B cell (primary cell): ENCODE results near the gene ACAD10. TPM values are rescaled to one million over a fixed set of nuclear protein-coding genes. Genes with fewer than 3 reads are reported as not detected.

ENCODE experiments used
- ATAC-seq: fragments of 200-7000 bp; cut with Tn5 transposase; one replicate; pipeline ENCODE4 v1.10.0; 2021; ENCODE audit warnings: low read depth, mild to moderate bottlenecking, moderate number of reproducible peaks, moderate library complexity
- CTCF ChIA-PET: fragments of 350-600 bp; sonication (Branson Sonifier 250); formaldehyde crosslinking; loops from one replicate; lab custom pipeline; 2021; ENCODE audit warnings: antibody characterized with exemption, inconsistent platforms; lab: Charles Lee
- POLR2A ChIA-PET: fragments of 350-600 bp; sonication (Branson Sonifier 250); formaldehyde crosslinking; loops from one replicate; lab custom pipeline; 2021; ENCODE audit warnings: antibody characterized with exemption; lab: Charles Lee
- DNase-seq: peaks from one replicate; pipeline ENCODE4 v3.0.0; 2013
- H2AFZ ChIP-seq: 2 replicates; pipeline ENCODE4 v1.6.1; 2012; ENCODE audit warnings: mild to moderate bottlenecking, low read depth, low read length; ENCODE audit not compliant: insufficient read depth, poor library complexity, severe bottlenecking
- H3K27ac ChIP-seq, 2 donors: 1 replicate in 1 of 2; 2 replicates in 1 of 2; pipeline ENCODE4 v1.5.1; 2012 to 2013; ENCODE audit warnings: low read length in 2 of 2, mild to moderate bottlenecking in 2 of 2, moderate library complexity in 1 of 2
- H3K27me3 ChIP-seq, 4 experiments: fragments of 200-600 bp in 1 of 4; sonication (generic) in 1 of 4; replicated peaks in 1 of 4; 1 replicate in 2 of 4; 2 replicates in 2 of 4; pipeline versions ENCODE4 v1.6.1 to v1.7.0; 2013 to 2016; ENCODE audit warnings: low read length in 3 of 4, mild to moderate bottlenecking in 2 of 4, mixed read lengths in 1 of 4, moderate library complexity in 1 of 4; ENCODE audit not compliant: insufficient read depth in 4 of 4, control insufficient read depth in 3 of 4; ENCODE audit errors: control extremely low read depth in 1 of 4
- H3K36me3 ChIP-seq, 2 experiments: replicated peaks in 1 of 2; 1 replicate in 1 of 2; 2 replicates in 1 of 2; pipeline versions ENCODE4 v1.6.1 to v1.7.1; 2013; ENCODE audit warnings: low read length in 1 of 2; ENCODE audit not compliant: insufficient read depth in 2 of 2, control insufficient read depth in 1 of 2; ENCODE audit errors: control extremely low read depth in 1 of 2, extremely low read depth in 1 of 2
- H3K4me1 ChIP-seq, 2 donors: fragments of 200-600 bp in 1 of 2; sonication (generic) in 1 of 2; 1 replicate in 1 of 2; 2 replicates in 1 of 2; pipeline versions ENCODE4 v1.5.1 to v1.6.1; 2013 to 2017; ENCODE audit warnings: low read length in 2 of 2; ENCODE audit not compliant: control insufficient read depth in 2 of 2, insufficient read depth in 2 of 2
- H3K4me2 ChIP-seq: replicated peaks from 2 replicates; pipeline ENCODE3; 2012; ENCODE audit warnings: mild to moderate bottlenecking, low read depth, low read length; ENCODE audit not compliant: poor library complexity, severe bottlenecking
- H3K4me3 ChIP-seq, 5 experiments: fragments of 200-600 bp in 1 of 5; sonication (generic) in 1 of 5; 1 replicate in 3 of 5; 2 replicates in 2 of 5; pipeline versions ENCODE4 v1.5.1 to v1.7.0; 2011 to 2016; ENCODE audit warnings: low read length in 4 of 5, mild to moderate bottlenecking in 4 of 5, low read depth in 2 of 5, control low read depth in 1 of 5, moderate library complexity in 1 of 5; ENCODE audit not compliant: insufficient read depth in 1 of 5; ENCODE audit errors: control extremely low read depth in 1 of 5, extremely low read depth in 1 of 5
- H3K79me2 ChIP-seq: fragments of 200-600 bp; sonication (generic); one replicate; pipeline ENCODE4 v1.6.0; 2016; ENCODE audit warnings: low read length; ENCODE audit not compliant: control insufficient read depth, insufficient read depth
- H3K9ac ChIP-seq: fragments of 200-600 bp; sonication (generic); 2 replicates; pipeline ENCODE4 v1.6.1; 2017; ENCODE audit warnings: mild to moderate bottlenecking, low read length, moderate library complexity
- H3K9me3 ChIP-seq, 3 donors: one replicate each; pipeline versions ENCODE4 v1.6.1 to v1.7.1; 2013; ENCODE audit warnings: low read length in 2 of 3; ENCODE audit not compliant: control insufficient read depth in 2 of 3, insufficient read depth in 1 of 3; ENCODE audit errors: control extremely low read depth in 1 of 3
- H4K20me1 ChIP-seq: 2 replicates; pipeline ENCODE4 v1.6.0; 2012; ENCODE audit warnings: mild to moderate bottlenecking, low read length; ENCODE audit not compliant: insufficient read depth, control insufficient read depth, poor library complexity, severe bottlenecking
- H3K27ac Mint-ChIP-seq: one replicate; pipeline ENCODE4 v1.8.0; 2021; ENCODE audit warnings: mixed read lengths
- H3K27me3 Mint-ChIP-seq: one replicate; pipeline ENCODE4 v1.8.0; 2021; ENCODE audit warnings: mixed read lengths
- H3K4me1 Mint-ChIP-seq: one replicate; pipeline ENCODE4 v1.8.0; 2021; ENCODE audit warnings: mixed read lengths
- H3K4me3 Mint-ChIP-seq: one replicate; pipeline ENCODE4 v1.8.0; 2021; ENCODE audit warnings: mixed read lengths
- H3K9me3 Mint-ChIP-seq: one replicate; pipeline ENCODE4 v1.8.0; 2022; ENCODE audit warnings: mixed read lengths; ENCODE audit not compliant: insufficient read depth
- EZH2 ChIP-seq: IDR thresholded peaks from 2 replicates; pipeline ENCODE4 v1.6.1; 2012; ENCODE audit warnings: borderline replicate concordance, low read depth, mild to moderate bottlenecking, moderate library complexity, low read length; ENCODE audit not compliant: insufficient read depth, poor library complexity, severe bottlenecking
- WGBS: methylation state at CpG from one replicate; pipeline ENCODE4 v1.1.5; 2013; ENCODE audit warnings: missing lambda C conversion rate; ENCODE audit not compliant: insufficient coverage; 5-methylcytosine and 5-hydroxymethylcytosine counted together
- intact Hi-C: fragments of 100-400 bp; cut with micrococcal nuclease; formaldehyde crosslinking; loops from one replicate; pipeline ENCODE4 v1.10.0; 2022
- polyA plus RNA-seq: library from polyadenylated mRNA; depleted of rRNA; stranded (reverse); fragments of >200 nt; gene quantifications from 2 replicates; pipeline ENCODE4 v1.2.3, GENCODE V29; 2012
- total RNA-seq, 2 donors: library from RNA; stranded (reverse); fragments of 120-200 nt in 1 of 2; gene quantifications; 1 replicate in 1 of 2; 2 replicates in 1 of 2; pipeline versions ENCODE4 v1.2.3 to v1.2.4, GENCODE V29; 2013 to 2022
- TF ChIP-seq, protein P1 (sequence below): fragments of 200-600 bp; IDR thresholded peaks from one replicate; pipeline ENCODE4 v1.8.0; 2022; ENCODE audit warnings: antibody characterized with exemption, mild to moderate bottlenecking

ACAD10 gene
- total and polyA plus RNA-seq, 2 donors (not counting 1 experiment from before 2014, with no cell fraction given) = 38.1 to 48.6 TPM

DNA sequence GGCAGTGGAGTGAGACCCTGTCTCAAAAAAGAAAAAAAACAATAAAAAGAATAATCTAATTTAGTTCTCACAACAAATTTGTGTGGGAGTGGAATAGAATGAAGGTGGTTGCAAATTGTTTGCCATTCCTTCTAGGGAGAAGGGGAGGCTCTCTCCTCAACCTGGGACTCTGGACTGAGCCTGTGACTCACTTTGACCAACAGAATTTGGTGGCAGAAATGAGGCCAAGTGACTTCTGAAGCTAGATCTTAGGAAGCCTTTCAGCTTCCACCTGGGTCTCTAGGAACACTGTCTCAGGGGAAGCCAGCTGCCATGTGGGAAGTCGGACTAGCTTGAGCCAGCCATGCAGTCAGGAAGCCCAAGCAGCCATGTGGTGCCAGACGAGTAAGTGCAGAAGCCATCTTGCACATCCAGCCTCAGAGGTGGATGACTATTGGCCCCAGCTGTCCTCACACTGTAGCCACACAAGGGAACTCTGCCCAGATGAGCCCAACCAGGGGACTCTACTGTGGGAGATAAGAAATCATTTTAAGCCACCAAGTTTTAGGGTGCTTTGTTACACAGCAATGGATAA lies 95.3 kb downstream of the ACAD10 start:
- no peak for DNase-seq
- TF ChIP-seq, protein P1, sequence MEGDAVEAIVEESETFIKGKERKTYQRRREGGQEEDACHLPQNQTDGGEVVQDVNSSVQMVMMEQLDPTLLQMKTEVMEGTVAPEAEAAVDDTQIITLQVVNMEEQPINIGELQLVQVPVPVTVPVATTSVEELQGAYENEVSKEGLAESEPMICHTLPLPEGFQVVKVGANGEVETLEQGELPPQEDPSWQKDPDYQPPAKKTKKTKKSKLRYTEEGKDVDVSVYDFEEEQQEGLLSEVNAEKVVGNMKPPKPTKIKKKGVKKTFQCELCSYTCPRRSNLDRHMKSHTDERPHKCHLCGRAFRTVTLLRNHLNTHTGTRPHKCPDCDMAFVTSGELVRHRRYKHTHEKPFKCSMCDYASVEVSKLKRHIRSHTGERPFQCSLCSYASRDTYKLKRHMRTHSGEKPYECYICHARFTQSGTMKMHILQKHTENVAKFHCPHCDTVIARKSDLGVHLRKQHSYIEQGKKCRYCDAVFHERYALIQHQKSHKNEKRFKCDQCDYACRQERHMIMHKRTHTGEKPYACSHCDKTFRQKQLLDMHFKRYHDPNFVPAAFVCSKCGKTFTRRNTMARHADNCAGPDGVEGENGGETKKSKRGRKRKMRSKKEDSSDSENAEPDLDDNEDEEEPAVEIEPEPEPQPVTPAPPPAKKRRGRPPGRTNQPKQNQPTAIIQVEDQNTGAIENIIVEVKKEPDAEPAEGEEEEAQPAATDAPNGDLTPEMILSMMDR = no peak
- TF ChIP-seq EZH2 = no peak
- Mint-ChIP-seq H3K27me3 (no peaks in the 10 kb centered on the region), H3K4me1 (peaks cover 5% of the 10 kb centered on the region), H3K27ac (no peak overlapping the region), H3K4me3 (no peak overlapping the region), H3K9me3 (no peaks in the 10 kb centered on the region)
- Histone ChIP-seq H4K20me1 (no peaks in the 10 kb centered on the region), H3K79me2 (no peaks in the 10 kb centered on the region), H3K4me2 (no peak overlapping the region), H3K9ac (no peak overlapping the region), H3K27ac (no peak overlapping the region), H3K9me3 (peaks cover 0 to 7% (median 2%) of the 10 kb centered on the region in 3 donors), H2AFZ (no peak overlapping the region), H3K4me3 (no peak overlapping the region), H3K36me3 (peaks cover 0 to 2% of the 10 kb centered on the region in 2 experiments), H3K4me1 (peaks cover 2 to 3% of the 10 kb centered on the region in 2 donors), H3K27me3 (no peaks in the 10 kb centered on the region)
- intact Hi-C loops = no loop called here
- CTCF ChIA-PET = interaction anchor here (1.0 kb wide), 1 partner anchor 32 kb away, joined by 3 read pairs; no protein-coding TSS in a partner anchor
- POLR2A ChIA-PET = no interaction called here
- ATAC-seq = no peak
- WGBS = 94% methylated on average over 2 of the region's 2 CpGs

DNA sequence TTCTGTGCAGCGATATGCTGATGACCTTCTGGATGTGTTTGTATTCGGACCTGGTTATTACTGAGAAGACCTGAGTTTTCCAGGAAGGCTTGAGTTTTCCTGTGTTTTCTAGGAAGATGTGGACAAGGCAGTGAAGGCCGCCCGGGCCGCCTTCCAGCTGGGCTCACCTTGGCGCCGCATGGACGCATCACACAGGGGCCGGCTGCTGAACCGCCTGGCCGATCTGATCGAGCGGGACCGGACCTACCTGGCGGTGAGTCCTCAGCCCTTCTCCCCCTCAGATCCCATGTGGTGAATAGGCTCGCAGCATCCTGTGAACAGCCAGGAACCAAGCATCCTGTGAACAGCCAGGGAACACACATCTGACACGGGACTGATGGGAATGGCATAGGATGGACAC lies 97.2 kb downstream of the ACAD10 start:
- ChIA-PET CTCF (no interaction called here), POLR2A (no interaction called here)
- intact Hi-C loops = no loop called here
- no peak overlapping the region for H3K27ac Mint-ChIP-seq
- Histone ChIP-seq H3K9ac (no peak overlapping the region), H3K27me3 (no peaks in the 10 kb centered on the region), H3K4me3 (no peak overlapping the region), H2AFZ (no peak overlapping the region), H3K27ac (no peak overlapping the region), H3K79me2 (no peaks in the 10 kb centered on the region), H3K9me3 (peaks cover 0 to 7% (median 2%) of the 10 kb centered on the region in 3 donors), H3K36me3 (peaks cover 0 to 2% of the 10 kb centered on the region in 2 experiments), H4K20me1 (no peaks in the 10 kb centered on the region), H3K4me2 (no peak overlapping the region), H3K4me1 (no peaks in the 10 kb centered on the region)
- H3K27me3 Mint-ChIP-seq = no peaks in the 10 kb centered on the region
- no peaks in the 10 kb centered on the region for H3K9me3 Mint-ChIP-seq
- TF ChIP-seq, protein P1 = no peak
- TF ChIP-seq EZH2 = no peak
- over 99% methylated on average over 14 of the region's 17 CpGs for WGBS
- DNase-seq (no peak), ATAC-seq (no peak)
- H3K4me1 Mint-ChIP-seq = no peaks in the 10 kb centered on the region
- H3K4me3 Mint-ChIP-seq = no peak overlapping the region
